Vagina (tissue), 2 donors: ENCODE measurements around the gene FCHO1. TPM values are rescaled to one million over a fixed set of nuclear protein-coding genes. Genes with fewer than 3 reads are reported as not detected.

ENCODE experiments used
- DNase-seq, 2 donors: peaks; one replicate each; pipeline ENCODE4 v3.0.0-alpha.2; 2017; ENCODE audit errors: extremely low spot score in 2 of 2
- H3K27ac ChIP-seq: fragments of 200-600 bp; sonication (generic); one replicate; pipeline ENCODE4 v1.5.1; 2019
- H3K27me3 ChIP-seq: fragments of 200-600 bp; sonication (generic); one replicate; pipeline ENCODE4 v1.5.1; 2019
- H3K36me3 ChIP-seq, 2 donors: fragments of 200-600 bp; sonication (generic); one replicate each; pipeline ENCODE4 v1.5.1; 2017 to 2019
- H3K4me1 ChIP-seq: fragments of 200-600 bp; sonication (generic); one replicate; pipeline ENCODE4 v1.5.1; 2019
- H3K4me3 ChIP-seq, 2 donors: fragments of 200-600 bp; sonication (generic); 1 replicate in 1 of 2; 2 replicates in 1 of 2; pipeline ENCODE4 v1.5.1; 2016 to 2019
- H3K9me3 ChIP-seq: fragments of 200-600 bp; sonication (generic); one replicate; pipeline ENCODE4 v1.5.1; 2019
- CTCF ChIP-seq, 3 experiments: fragments of 450-650 bp in 2 of 3; fragments of 200-600 bp in 1 of 3; sonication (generic) in 1 of 3; IDR thresholded peaks; one replicate each; pipeline ENCODE4 v1.5.1; 2017 to 2019; ENCODE audit warnings: antibody characterized with exemption in 3 of 3, mild to moderate bottlenecking in 2 of 3, moderate library complexity in 2 of 3
- POLR2A ChIP-seq, 2 donors: fragments of 450-650 bp; IDR thresholded peaks; one replicate each; pipeline ENCODE4 v1.6.1; 2017; ENCODE audit warnings: antibody characterized with exemption in 2 of 2, mild to moderate bottlenecking in 2 of 2, moderate library complexity in 2 of 2
- POLR2AphosphoS5 ChIP-seq, 2 donors: sonication (generic); formaldehyde crosslinking; IDR thresholded peaks; one replicate each; pipeline ENCODE4 v1.9.0; 2017; ENCODE audit warnings: antibody characterized with exemption in 2 of 2, mild to moderate bottlenecking in 2 of 2, low read depth in 1 of 2; ENCODE audit not compliant: insufficient read depth in 1 of 2
- intact Hi-C: fragments of 100-400 bp; cut with DNase I; formaldehyde crosslinking; loops from one replicate; pipeline ENCODE4 v1.15.1; 2023
- total RNA-seq: library from RNA; depleted of rRNA; stranded (reverse); fragments of >200 nt; gene quantifications from one replicate; pipeline ENCODE4 v1.2.3, GENCODE V29; 2016

FCHO1 gene
- total RNA-seq, 1 donor from 2014 or later: 12.3 TPM

DNA sequence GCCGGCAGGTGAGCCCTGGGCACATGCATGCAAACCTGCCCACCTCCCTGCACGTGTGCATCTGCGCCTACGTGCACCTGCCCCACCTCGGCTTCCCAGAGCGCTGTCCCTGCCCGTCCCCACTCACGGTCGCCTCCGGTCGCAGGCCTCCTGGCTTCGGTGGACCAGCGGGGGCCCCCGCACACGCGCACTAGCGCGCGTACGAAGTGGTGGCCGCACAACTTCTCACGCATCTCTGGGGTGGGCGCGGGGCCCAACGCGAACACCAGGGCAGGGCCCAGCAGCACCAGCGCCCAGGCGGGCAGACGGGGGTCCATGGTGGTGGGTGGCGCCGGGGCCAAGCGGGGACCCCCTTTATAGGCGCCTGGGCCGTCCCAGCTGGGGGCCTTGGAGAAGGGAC, 69.9 kb downstream of the FCHO1 start, which contains the start of gene INSL3:
INSL3 (minus strand) TSS at position 330 of the 400 bp plus-strand sequence; CDS start at position 317, 13 bp downstream.
- TF ChIP-seq POLR2A (IDR thresholded peaks at IDR 0.05) (no peak), CTCF (IDR thresholded peaks at IDR 0.05) (no peak), POLR2AphosphoS5 (IDR thresholded peaks at IDR 0.05; ENCODE audit: insufficient read depth in 1 of 2, low read depth in 1 of 2) (no peak)
- DNase-seq: no peak
- no peaks in the 10 kb centered on the region for H3K9me3 ChIP-seq
- no peaks in the 10 kb centered on the region for H3K27me3 ChIP-seq
- H3K36me3 ChIP-seq: no peaks in the 10 kb centered on the region
- intact Hi-C loops: no loop called here
- no peak within 1 kb of the TSS for H3K27ac ChIP-seq
- no peaks in the 10 kb centered on the region for H3K4me1 ChIP-seq
- H3K4me3 ChIP-seq: no peak within 1 kb of the TSS

GRCh38 chr19:17824339-17824738, 73.1 kb downstream of the FCHO1 start:
- no peaks in the 10 kb centered on the region for H3K9me3 ChIP-seq
- no peaks in the 10 kb centered on the region for H3K36me3 ChIP-seq
- no peak overlapping the region for H3K4me3 ChIP-seq
- H3K4me1 ChIP-seq: no peaks in the 10 kb centered on the region
- intact Hi-C loops: no loop called here
- no peak overlapping the region for H3K27ac ChIP-seq
- no peaks in the 10 kb centered on the region for H3K27me3 ChIP-seq
- TF ChIP-seq CTCF (IDR thresholded peaks at IDR 0.05) (no peak), POLR2A (IDR thresholded peaks at IDR 0.05) (no peak), POLR2AphosphoS5 (IDR thresholded peaks at IDR 0.05; ENCODE audit: insufficient read depth in 1 of 2, low read depth in 1 of 2) (no peak)
- DNase-seq: no peak

- Histone ChIP-seq H3K9me3 (no peaks in the 10 kb centered on the region), H3K27me3 (no peaks in the 10 kb centered on the region), H3K4me3 (no peak overlapping the region), H3K4me1 (peaks cover 7% of the 10 kb centered on the region), H3K27ac (no peak overlapping the region), H3K36me3 (no peaks in the 10 kb centered on the region)
- intact Hi-C loops: no loop called here
- TF ChIP-seq POLR2AphosphoS5 (IDR thresholded peaks at IDR 0.05; ENCODE audit: insufficient read depth in 1 of 2, low read depth in 1 of 2) (no peak), POLR2A (IDR thresholded peaks at IDR 0.05) (no peak)
- DNase-seq: no peak
Observed at GRCh38 chr19:17826508-17827056, 75.3 kb downstream of the FCHO1 start.

- Histone ChIP-seq H3K27ac (no peak overlapping the region), H3K36me3 (no peaks in the 10 kb centered on the region), H3K9me3 (no peaks in the 10 kb centered on the region), H3K4me1 (peaks cover 7% of the 10 kb centered on the region), H3K27me3 (no peaks in the 10 kb centered on the region), H3K4me3 (peak overlapping the region in 1 of 2 donors; percentile 3)
- intact Hi-C loops: no loop called here
- no peak for TF ChIP-seq CTCF (IDR thresholded peaks at IDR 0.05)
- TF ChIP-seq POLR2A (IDR thresholded peaks at IDR 0.05): no peak
- TF ChIP-seq POLR2AphosphoS5 (IDR thresholded peaks at IDR 0.05; ENCODE audit: insufficient read depth in 1 of 2, low read depth in 1 of 2): no peak
- DNase-seq: no peak
Observed at GRCh38 chr19:17829855-17830566, 78.7 kb downstream of the FCHO1 start.

GRCh38 chr19:17830567-17831418, 79.5 kb downstream of the FCHO1 start:
- TF ChIP-seq POLR2A (IDR thresholded peaks at IDR 0.05) (no peak), CTCF (IDR thresholded peaks at IDR 0.05) (no peak), POLR2AphosphoS5 (IDR thresholded peaks at IDR 0.05; ENCODE audit: insufficient read depth in 1 of 2, low read depth in 1 of 2) (no peak)
- no peak for DNase-seq
- H3K27me3 ChIP-seq: no peaks in the 10 kb centered on the region

More at GRCh38 chr19:17830567-17831418, 79.5 kb downstream of the FCHO1 start:
- H3K4me3 ChIP-seq: peak overlapping the region; percentile 3 to 20
- intact Hi-C loops: no loop called here
- no peaks in the 10 kb centered on the region for H3K36me3 ChIP-seq
- no peaks in the 10 kb centered on the region for H3K9me3 ChIP-seq
- peaks cover 7% of the 10 kb centered on the region for H3K4me1 ChIP-seq
- no peak overlapping the region for H3K27ac ChIP-seq
